Measurements from ENCODE around the gene BTBD8.

- TF ChIP-seq, protein P1, sequence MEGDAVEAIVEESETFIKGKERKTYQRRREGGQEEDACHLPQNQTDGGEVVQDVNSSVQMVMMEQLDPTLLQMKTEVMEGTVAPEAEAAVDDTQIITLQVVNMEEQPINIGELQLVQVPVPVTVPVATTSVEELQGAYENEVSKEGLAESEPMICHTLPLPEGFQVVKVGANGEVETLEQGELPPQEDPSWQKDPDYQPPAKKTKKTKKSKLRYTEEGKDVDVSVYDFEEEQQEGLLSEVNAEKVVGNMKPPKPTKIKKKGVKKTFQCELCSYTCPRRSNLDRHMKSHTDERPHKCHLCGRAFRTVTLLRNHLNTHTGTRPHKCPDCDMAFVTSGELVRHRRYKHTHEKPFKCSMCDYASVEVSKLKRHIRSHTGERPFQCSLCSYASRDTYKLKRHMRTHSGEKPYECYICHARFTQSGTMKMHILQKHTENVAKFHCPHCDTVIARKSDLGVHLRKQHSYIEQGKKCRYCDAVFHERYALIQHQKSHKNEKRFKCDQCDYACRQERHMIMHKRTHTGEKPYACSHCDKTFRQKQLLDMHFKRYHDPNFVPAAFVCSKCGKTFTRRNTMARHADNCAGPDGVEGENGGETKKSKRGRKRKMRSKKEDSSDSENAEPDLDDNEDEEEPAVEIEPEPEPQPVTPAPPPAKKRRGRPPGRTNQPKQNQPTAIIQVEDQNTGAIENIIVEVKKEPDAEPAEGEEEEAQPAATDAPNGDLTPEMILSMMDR (IDR thresholded peaks at IDR 0.05; ENCODE audit: low read length) = no peak
- TF ChIP-seq EZH2 (IDR thresholded peaks at IDR 0.05; ENCODE audit: borderline replicate concordance, low read length) = no peak
Measured at GRCh38 chr1:92038695-92039346, 41.3 kb upstream of the BTBD8 start.
